NCI-H2029 treated with DMSO at 0.1 percent for 48 hours (cell line): ENCODE data around the gene ATP6AP1.
"Not testable (repeated sequence)": the region's sequence is repeated elsewhere in the genome, so short reads cannot be mapped to it uniquely, and the experiment has no call there.

ENCODE experiments used
- DNase-seq: peaks from one replicate; lab custom pipeline; 2025; lab: John Stamatoyannopoulos, UW

ATP6AP1 gene

GRCh38 chrX:154399527-154400368, 28.7 kb upstream of the ATP6AP1 start:
- DNase-seq, result no peak

GRCh38 chrX:154400369-154400817, 28.1 kb upstream of the ATP6AP1 start:
- DNase-seq, result not testable (repeated sequence)

- DNase-seq, result no peak
Observed at GRCh38 chrX:154401045-154401799, 27.3 kb upstream of the ATP6AP1 start.

- DNase-seq, result peak; percentile 18
Observed at GRCh38 chrX:154401918-154402621, 26.4 kb upstream of the ATP6AP1 start.

GRCh38 chrX:154402622-154403127, 25.8 kb upstream of the ATP6AP1 start:
- no peak for DNase-seq

GRCh38 chrX:154403192-154403591, 25.3 kb upstream of the ATP6AP1 start:
- DNase-seq, result no peak

GRCh38 chrX:154403858-154404257, 24.6 kb upstream of the ATP6AP1 start:
- no peak for DNase-seq

GRCh38 chrX:154404625-154405192, 23.8 kb upstream of the ATP6AP1 start:
- no peak for DNase-seq

GRCh38 chrX:154408659-154409221, 19.7 kb upstream of the ATP6AP1 start:
- no peak for DNase-seq

- DNase-seq, result no peak
Observed at GRCh38 chrX:154409222-154409871, 19.1 kb upstream of the ATP6AP1 start, which contains the start of gene DNASE1L1. Gene DNASE1L1, minus strand, starts transcription at chrX:154409254. Its CDS starts 3,686 bp downstream, at chrX:154405568.

GRCh38 chrX:154411981-154412340, 16.5 kb upstream of the ATP6AP1 start:
- DNase-seq, result no peak

GRCh38 chrX:154412468-154412867, 16.0 kb upstream of the ATP6AP1 start:
- DNase-seq, result no peak

- DNase-seq, result no peak
Observed at GRCh38 chrX:154413142-154413541, 15.3 kb upstream of the ATP6AP1 start.

GRCh38 chrX:154417157-154417556, 11.3 kb upstream of the ATP6AP1 start:
- peak; percentile 11 for DNase-seq

GRCh38 chrX:154419189-154419588, 9.3 kb upstream of the ATP6AP1 start:
- DNase-seq, result no peak

- DNase-seq, result no peak
Observed at GRCh38 chrX:154419688-154420401, 8.6 kb upstream of the ATP6AP1 start.

GRCh38 chrX:154420402-154420756, 8.1 kb upstream of the ATP6AP1 start:
- no peak for DNase-seq

- DNase-seq, result no peak
Observed at GRCh38 chrX:154426916-154427770, 1.3 kb upstream of the ATP6AP1 start.

GRCh38 chrX:154429711-154430110, 1.2 kb downstream of the ATP6AP1 start:
- no peak for DNase-seq
